Measurements from ENCODE around the gene AFAP1. TPM values are rescaled to one million over a fixed set of nuclear protein-coding genes. Genes with fewer than 3 reads are reported as not detected.

Gene AFAP1, protein sequence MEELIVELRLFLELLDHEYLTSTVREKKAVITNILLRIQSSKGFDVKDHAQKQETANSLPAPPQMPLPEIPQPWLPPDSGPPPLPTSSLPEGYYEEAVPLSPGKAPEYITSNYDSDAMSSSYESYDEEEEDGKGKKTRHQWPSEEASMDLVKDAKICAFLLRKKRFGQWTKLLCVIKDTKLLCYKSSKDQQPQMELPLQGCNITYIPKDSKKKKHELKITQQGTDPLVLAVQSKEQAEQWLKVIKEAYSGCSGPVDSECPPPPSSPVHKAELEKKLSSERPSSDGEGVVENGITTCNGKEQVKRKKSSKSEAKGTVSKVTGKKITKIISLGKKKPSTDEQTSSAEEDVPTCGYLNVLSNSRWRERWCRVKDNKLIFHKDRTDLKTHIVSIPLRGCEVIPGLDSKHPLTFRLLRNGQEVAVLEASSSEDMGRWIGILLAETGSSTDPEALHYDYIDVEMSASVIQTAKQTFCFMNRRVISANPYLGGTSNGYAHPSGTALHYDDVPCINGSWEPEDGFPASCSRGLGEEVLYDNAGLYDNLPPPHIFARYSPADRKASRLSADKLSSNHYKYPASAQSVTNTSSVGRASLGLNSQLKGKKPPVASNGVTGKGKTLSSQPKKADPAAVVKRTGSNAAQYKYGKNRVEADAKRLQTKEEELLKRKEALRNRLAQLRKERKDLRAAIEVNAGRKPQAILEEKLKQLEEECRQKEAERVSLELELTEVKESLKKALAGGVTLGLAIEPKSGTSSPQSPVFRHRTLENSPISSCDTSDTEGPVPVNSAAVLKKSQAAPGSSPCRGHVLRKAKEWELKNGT
- total RNA-seq, result 81.1 and 134 TPM in 2 replicates

GRCh38 chr4:7939377-7940108 is at the start of gene AFAP1:
Gene AFAP1, minus strand, starts transcription at chr4:7939861. Its CDS starts 67,783 bp downstream, at chr4:7872078.

Other genes with a start within 250 kb of the AFAP1 start
- 0.98 and 2.7 TPM in 2 replicates for gene ABLIM2, start 219.0 kb upstream of the AFAP1 start, total RNA-seq